ENCODE measurements around the gene CYBA. TPM values are rescaled to one million over a fixed set of nuclear protein-coding genes. Genes with fewer than 3 reads are reported as not detected.

Gene CYBA
- total RNA-seq, 2 experiments from 2014 or later = 262 to 265 TPM

DNA sequence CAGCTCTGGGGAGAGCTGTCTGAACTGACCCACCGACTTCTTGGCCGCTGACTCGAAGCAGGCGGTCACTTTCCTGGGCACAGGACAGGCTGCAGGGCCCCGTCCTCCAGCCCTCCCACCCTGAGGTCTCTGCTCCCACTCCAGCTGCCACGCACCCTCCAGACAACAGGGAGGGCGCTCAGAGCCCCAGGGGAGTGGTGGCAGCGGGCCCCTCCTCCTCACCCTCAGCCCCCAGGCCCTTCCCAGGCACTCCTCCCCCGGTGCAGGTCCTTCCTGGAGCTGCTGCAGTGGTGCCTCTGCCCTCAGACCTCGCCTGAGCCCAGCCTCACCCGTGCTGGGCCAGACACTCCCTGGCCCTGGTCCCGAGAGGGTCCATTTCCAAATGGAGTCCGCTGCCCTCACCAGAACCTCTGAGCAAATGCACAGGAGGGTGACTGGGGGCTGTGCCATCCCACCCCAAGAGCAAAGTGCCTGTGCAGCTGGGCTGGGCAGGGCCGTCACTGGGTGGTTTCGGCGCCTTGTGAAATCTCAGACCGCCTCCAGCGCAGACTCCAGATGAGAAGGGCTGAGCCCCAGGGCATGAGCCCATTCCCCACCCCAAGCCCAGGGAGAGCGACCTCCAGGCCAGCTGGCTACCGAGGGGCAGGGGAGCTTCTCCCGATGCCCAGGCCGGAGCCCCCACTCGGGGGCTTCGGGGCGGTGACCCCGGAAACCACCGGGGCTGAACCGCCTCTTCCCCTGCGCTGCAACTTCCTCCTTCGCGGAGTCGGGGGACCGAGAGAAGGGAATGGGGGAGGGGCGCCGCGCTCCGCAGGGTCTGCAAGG lies 717 bp downstream of the CYBA start:
- Mint-ChIP-seq H3K9me3 (no peaks in the 10 kb centered on the region), H3K4me1 (ENCODE audit: low read depth) (peaks cover 14% of the 10 kb centered on the region), H3K27ac (peak overlapping the region; percentile 89), H3K36me3 (peaks cover 15% of the 10 kb centered on the region), H3K4me3 (peak overlapping the region; percentile 86), H3K27me3 (no peaks in the 10 kb centered on the region)
- ChIA-PET CTCF (no interaction called here), POLR2A (interaction anchor here (0.6 to 1.8 kb wide), 6 partner anchors 13 to 80 kb away, joined by 3 to 7 read pairs (median 4); partner anchors contain the start of gene ZC3H18)
- intact Hi-C loops (cut with micrococcal nuclease) = loop anchor here (2.0 to 5.0 kb wide), 3 partner anchors 13 to 842 kb away; partner anchors contain the start of genes ANKRD11 and ZC3H18
- DNase-seq = peak; percentile 48

DNA sequence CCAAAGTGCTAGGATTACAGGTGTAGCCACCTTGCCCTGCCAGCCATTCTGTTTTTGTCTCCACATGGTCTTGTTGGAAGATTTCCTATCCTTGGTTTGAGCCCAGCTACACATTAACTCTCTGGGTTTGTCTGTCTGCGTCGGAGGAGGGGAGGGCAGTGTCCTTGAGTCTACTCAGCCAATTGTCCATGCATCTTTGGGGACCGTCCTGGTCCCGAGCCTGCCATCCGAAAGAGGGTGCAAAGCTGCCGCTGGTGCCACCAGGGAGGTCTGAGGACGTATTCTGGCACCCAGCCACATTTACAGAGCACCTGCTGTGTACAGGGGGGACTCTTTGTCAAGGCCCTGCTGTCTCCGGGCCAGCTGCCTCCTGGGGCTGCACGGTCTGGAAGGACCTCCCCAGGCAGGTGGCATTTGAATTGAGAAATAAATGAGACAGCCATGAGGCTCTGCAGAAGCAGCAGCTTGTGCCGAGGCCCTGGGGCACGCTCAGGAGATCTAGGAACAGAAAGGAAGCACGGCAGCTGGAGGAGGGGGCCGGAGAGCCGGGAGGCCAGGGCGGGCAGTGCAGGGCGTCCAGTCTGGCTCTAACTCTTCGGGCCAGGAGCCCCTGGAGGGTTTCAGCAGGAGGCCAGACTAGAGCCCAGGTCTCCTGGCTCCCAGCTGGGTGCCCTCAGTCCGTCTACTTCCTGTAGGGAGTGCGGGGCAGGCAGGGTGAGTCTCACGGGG lies 1.5 kb downstream of the CYBA start:
- DNase-seq = no peak
- Mint-ChIP-seq H3K27me3 (no peaks in the 10 kb centered on the region), H3K4me1 (ENCODE audit: low read depth) (peaks cover 14% of the 10 kb centered on the region), H3K4me3 (peak overlapping the region; percentile 86), H3K36me3 (peaks cover 10% of the 10 kb centered on the region), H3K27ac (peak overlapping the region; percentile 89), H3K9me3 (no peaks in the 10 kb centered on the region)
- intact Hi-C loops (cut with micrococcal nuclease) = no loop called here
- POLR2A ChIA-PET = interaction anchor here (0.6 to 1.8 kb wide), 6 partner anchors 12 to 79 kb away, joined by 3 to 7 read pairs (median 4); partner anchors contain the start of gene ZC3H18
- CTCF ChIA-PET = interaction anchor here (0.8 kb wide), 1 partner anchor 54 kb away, joined by 4 read pairs; no protein-coding TSS in a partner anchor

DNA sequence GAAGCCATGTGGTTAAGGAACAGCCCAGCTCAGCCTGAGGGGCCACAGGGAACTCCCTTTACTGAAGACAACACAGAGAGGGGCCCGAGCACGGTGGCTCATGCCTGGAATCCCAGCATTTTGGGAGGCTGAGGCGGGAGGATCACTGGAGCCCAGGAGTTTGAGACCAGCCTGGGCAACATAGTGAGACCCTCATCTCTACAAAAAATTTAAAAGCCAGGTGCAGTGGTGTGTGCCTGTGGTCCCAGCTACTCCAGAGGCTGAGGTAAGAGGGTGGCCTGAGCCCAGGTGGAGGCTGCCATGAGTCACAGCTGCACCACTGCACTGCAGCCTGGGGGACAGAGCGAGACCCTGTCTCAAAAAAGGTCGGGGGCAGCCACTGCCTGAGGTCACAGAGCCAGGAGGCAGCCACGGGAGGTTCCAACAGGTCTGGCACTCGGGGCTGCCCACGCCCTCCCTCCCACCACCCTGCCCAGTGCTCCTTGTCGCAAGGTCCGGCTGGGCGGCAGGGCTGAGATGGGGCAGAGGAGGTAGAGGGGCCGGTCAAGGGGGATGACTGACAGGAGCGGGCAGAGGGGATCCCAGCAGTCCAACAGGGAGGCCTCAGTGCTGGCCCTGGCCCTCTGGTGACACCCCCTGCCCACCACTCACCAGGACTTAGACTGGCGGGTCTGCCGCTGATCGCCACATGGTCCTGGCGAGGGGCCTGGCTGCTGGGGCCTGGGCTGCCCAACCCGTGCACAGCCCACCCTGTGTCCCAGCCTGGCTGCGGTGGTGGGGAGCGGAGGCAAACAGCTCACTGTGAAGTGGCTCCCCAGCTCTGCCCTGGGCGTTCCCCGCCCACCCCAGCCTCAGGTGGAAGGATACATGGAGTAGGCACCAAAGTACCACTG lies 3.4 kb downstream of the CYBA start:
- POLR2A ChIA-PET = interaction anchor here (0.6 kb wide), 1 partner anchor 263 kb away, joined by 3 read pairs; no protein-coding TSS in a partner anchor

DNA sequence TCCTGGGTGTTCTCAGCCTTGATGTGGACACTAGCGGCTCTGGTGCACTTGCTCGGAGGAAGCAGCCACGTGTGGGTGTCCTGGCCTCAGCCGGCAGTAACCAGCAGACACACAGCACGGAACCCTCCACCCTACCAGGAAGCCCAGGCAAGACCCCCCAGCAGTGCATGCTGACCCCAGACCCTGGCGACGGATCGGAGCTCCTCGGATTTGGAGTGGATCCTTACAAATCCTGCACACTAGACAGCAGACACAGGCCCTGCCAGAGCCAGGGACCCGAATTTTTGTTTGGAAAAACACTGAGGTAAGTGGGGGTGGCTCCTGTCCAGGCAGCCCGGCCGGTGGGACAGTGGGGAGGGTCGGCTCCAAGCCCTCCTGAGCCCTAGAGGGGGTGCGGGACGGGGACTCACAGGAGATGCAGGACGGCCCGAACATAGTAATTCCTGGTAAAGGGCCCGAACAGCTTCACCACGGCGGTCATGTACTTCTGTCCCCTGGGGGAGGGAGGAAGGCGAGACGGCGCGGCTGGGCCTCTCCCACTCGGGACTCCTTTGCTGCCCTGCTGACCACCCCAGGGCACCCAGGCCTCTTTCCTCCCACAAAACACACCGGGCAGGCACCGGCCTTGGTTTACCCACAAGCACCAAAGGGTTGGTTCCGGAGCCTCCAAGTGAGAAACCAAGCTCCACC lies 4.4 kb downstream of the CYBA start:
- ChIA-PET POLR2A (no interaction called here), CTCF (no interaction called here)
- Mint-ChIP-seq H3K27me3 (no peaks in the 10 kb centered on the region), H3K36me3 (peaks cover 14% of the 10 kb centered on the region), H3K4me3 (no peak overlapping the region), H3K9me3 (no peaks in the 10 kb centered on the region), H3K4me1 (ENCODE audit: low read depth) (peaks cover 9% of the 10 kb centered on the region), H3K27ac (no peak overlapping the region)
- intact Hi-C loops (cut with micrococcal nuclease) = no loop called here
- no peak for DNase-seq

More for the DNA sequence above, 3.4 kb downstream of the CYBA start:
- H3K36me3 Mint-ChIP-seq = peaks cover 12% of the 10 kb centered on the region
- H3K9me3 Mint-ChIP-seq = no peaks in the 10 kb centered on the region
- CTCF ChIA-PET = no interaction called here
- H3K4me1 Mint-ChIP-seq (ENCODE audit: low read depth) = peaks cover 14% of the 10 kb centered on the region
- no peak overlapping the region for H3K27ac Mint-ChIP-seq
- intact Hi-C loops (cut with micrococcal nuclease) = no loop called here
- H3K4me3 Mint-ChIP-seq = no peak overlapping the region
- no peaks in the 10 kb centered on the region for H3K27me3 Mint-ChIP-seq
- no peak for DNase-seq

DNA sequence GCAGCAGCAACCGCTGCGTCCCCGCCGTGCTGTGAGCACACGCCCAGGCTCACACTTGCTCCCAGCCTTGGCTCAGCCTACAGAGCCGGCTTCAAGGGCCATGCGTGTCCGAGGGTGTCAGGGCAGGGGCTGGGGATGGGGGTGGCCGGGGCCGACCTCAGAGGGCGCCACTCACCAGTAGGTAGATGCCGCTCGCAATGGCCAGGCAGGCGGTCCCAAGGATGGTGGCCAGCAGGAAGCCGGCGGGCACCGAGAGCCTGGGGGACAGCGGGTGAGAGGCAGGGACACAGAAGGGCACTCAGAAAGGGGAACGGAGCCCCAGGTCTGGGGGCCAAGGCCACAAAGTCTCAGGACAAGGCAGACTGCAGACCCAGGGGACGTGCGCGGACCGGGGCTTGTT lies 4.9 kb downstream of the CYBA start:
- POLR2A ChIA-PET = no interaction called here
- DNase-seq = no peak
- Mint-ChIP-seq H3K36me3 (peaks cover 14% of the 10 kb centered on the region), H3K4me3 (no peak overlapping the region), H3K27ac (no peak overlapping the region), H3K27me3 (peaks cover 1% of the 10 kb centered on the region), H3K9me3 (no peaks in the 10 kb centered on the region), H3K4me1 (ENCODE audit: low read depth) (peaks cover 9% of the 10 kb centered on the region)
- CTCF ChIA-PET = no interaction called here
- intact Hi-C loops (cut with micrococcal nuclease) = no loop called here

DNA sequence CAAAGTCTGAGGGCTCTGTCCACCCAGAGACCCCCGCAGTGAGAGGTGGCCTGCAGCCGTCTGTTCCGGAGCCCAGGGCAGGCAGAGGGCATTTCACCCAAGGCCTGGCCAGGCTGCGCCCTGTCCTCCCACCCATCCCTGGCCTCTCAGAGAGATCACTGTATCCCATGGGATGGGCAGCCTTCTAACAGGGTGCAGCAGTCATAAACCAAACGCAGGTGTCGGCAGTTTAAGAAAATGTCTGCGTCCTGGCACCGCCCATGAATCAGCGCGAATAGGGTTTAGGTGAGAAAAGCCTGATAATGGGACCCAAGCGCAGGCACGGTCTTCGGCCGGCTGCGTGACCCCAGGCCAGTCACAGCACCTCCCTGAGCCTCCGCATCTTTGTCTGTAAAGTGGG lies 5.4 kb downstream of the CYBA start:
- Mint-ChIP-seq H3K27ac (no peak overlapping the region), H3K36me3 (peaks cover 13% of the 10 kb centered on the region), H3K4me1 (ENCODE audit: low read depth) (peaks cover 10% of the 10 kb centered on the region), H3K4me3 (no peak overlapping the region), H3K9me3 (no peaks in the 10 kb centered on the region), H3K27me3 (peaks cover 2% of the 10 kb centered on the region)
- intact Hi-C loops (cut with micrococcal nuclease) = no loop called here
- ChIA-PET POLR2A (no interaction called here), CTCF (no interaction called here)
- no peak for DNase-seq

DNA sequence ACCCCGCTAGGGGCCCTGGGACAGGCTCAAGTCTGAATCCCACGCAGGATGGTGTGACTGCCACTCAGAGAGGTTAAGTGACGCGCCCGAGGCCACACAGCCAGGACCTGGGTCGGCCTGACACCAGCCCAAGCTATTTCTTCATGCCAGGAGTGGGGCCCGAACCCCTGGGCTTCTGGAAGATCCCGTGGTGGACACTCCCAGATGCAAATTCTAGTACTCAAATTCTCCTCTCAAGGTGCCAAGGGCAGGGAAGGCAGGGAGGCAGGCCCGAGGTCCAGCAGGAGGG lies 7.3 kb downstream of the CYBA start:
- Mint-ChIP-seq H3K27me3 (peaks cover 10% of the 10 kb centered on the region), H3K9me3 (no peaks in the 10 kb centered on the region), H3K4me3 (no peak overlapping the region), H3K27ac (no peak overlapping the region), H3K36me3 (peaks cover 4% of the 10 kb centered on the region), H3K4me1 (ENCODE audit: low read depth) (peaks cover 13% of the 10 kb centered on the region)
- DNase-seq = no peak
- ChIA-PET CTCF (no interaction called here), POLR2A (no interaction called here)
- intact Hi-C loops (cut with micrococcal nuclease) = no loop called here

DNA sequence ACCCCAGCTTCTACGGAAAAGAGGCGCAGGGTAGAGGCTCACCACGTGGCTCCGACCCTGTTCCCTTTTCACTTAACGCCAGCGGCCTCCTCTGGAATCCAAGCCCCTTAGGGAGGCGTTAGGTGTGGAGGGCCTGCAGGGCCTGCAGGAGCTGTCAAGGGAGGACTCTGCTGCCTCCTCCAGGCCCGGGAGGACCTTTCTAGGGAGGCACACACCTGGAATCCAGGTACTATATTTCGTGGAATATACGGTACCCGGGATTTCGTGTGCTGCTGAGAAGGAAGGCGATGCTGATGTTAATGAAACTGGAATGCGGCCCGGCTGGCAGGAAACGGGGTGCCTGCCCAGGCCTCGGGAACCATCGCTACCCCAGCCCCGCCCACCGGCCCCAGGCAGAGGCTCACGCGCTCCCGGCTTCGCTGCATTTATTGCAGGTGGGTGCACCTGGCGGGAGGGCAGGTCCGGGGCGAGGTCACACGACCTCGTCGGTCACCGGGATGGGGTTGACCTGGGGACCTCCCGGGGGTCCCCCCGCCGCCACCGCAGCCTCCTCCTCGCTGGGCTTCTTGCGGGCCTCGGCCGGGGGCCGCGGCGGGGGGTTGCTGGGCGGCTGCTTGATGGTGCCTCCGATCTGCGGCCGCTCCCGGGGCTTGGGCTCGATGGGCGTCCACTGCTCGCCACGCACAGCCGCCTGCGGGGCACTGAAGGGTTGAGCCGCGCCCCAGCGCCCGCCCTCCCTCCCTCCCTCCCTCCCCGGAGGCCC lies 7.8 kb downstream of the CYBA start:
- H3K4me3 Mint-ChIP-seq = no peak overlapping the region
- intact Hi-C loops (cut with micrococcal nuclease) = no loop called here
- H3K36me3 Mint-ChIP-seq = peaks cover 4% of the 10 kb centered on the region
- no peak overlapping the region for H3K27ac Mint-ChIP-seq
- CTCF ChIA-PET = no interaction called here
- POLR2A ChIA-PET = no interaction called here
- H3K9me3 Mint-ChIP-seq = no peaks in the 10 kb centered on the region
- peaks cover 15% of the 10 kb centered on the region for H3K27me3 Mint-ChIP-seq
- peaks cover 18% of the 10 kb centered on the region for H3K4me1 Mint-ChIP-seq (ENCODE audit: low read depth)
- DNase-seq = no peak

DNA sequence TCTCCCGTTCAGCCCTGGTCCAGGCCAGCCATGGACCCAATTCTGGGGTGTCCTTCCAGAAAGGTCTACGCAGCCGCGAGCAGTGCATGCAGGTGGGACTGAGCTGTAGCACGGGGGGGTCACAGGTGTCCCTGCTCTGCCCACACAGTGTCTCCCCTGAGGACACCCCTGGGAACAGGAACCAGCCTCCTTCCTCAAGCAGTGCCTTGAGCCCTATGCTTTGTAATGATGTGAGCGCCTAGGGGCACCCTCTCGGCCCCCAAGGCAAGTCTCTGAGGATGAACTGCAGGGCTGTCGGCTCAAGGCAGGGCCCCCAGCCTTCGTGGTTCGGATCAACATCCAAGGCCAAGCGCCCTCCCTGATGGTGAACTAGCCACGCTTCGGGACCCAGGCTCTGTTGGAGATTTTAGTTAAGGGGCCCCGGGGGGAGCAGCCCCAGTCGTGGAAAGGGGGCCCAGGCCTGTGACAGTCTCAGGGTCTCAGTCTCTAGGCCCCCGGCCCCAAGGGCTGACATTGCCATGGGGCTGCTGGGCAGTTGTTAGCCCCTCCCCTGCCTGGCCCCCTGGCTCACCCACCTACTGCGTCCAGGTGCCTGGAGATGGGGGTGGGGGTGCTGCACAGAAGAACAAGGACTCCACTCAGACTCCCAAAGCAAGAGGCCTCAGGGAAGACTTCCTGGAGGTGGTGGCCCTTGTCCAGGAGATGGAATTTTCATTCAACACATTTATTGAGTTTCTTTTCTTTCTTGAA lies 10.2 kb downstream of the CYBA start:
- Mint-ChIP-seq H3K27ac (no peak overlapping the region), H3K9me3 (peaks cover 3% of the 10 kb centered on the region), H3K36me3 (peaks cover 6% of the 10 kb centered on the region), H3K27me3 (peaks cover 23% of the 10 kb centered on the region), H3K4me1 (ENCODE audit: low read depth) (peaks cover 38% of the 10 kb centered on the region), H3K4me3 (no peak overlapping the region)
- ChIA-PET POLR2A (no interaction called here), CTCF (no interaction called here)
- no peak for DNase-seq
- intact Hi-C loops (cut with micrococcal nuclease) = no loop called here

DNA sequence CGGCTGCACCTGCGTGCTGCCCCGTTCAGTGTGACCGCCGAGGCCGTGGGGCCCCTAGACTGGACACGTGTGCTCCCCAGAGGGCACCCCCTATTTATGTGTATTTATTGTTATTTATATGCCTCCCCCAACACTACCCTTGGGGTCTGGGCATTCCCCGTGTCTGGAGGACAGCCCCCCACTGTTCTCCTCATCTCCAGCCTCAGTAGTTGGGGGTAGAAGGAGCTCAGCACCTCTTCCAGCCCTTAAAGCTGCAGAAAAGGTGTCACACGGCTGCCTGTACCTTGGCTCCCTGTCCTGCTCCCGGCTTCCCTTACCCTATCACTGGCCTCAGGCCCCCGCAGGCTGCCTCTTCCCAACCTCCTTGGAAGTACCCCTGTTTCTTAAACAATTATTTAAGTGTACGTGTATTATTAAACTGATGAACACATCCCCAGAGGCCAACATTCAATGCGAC lies 10.8 kb downstream of the CYBA start:
- peaks cover 26% of the 10 kb centered on the region for H3K27me3 Mint-ChIP-seq
- intact Hi-C loops (cut with micrococcal nuclease) = no loop called here
- no peak overlapping the region for H3K4me3 Mint-ChIP-seq
- H3K36me3 Mint-ChIP-seq = peaks cover 6% of the 10 kb centered on the region
- peaks cover 3% of the 10 kb centered on the region for H3K9me3 Mint-ChIP-seq
- peaks cover 41% of the 10 kb centered on the region for H3K4me1 Mint-ChIP-seq (ENCODE audit: low read depth)
- ChIA-PET CTCF (interaction anchor here (1.1 kb wide), 1 partner anchor 40 kb away, joined by 6 read pairs; no protein-coding TSS in a partner anchor), POLR2A (no interaction called here)
- DNase-seq = no peak
- no peak overlapping the region for H3K27ac Mint-ChIP-seq

All from activated CD4-positive, alpha-beta memory T cell treated with anti-CD3 and anti-CD28 coated beads for 36 hours (primary cell).